Astrocyte (in vitro differentiated cells and primary cell): Measurements from ENCODE around the gene CENPS. TPM values are rescaled to one million over a fixed set of nuclear protein-coding genes. Genes with fewer than 3 reads are reported as not detected.
"Not testable (repeated sequence)": the region's sequence is repeated elsewhere in the genome, so short reads cannot be mapped to it uniquely, and the experiment has no call there.

ENCODE experiments used
- DNase-seq: peaks from one replicate; pipeline ENCODE4 v3.0.0-alpha.2; 2010; ENCODE audit warnings: low read depth
- FAIRE-seq: peaks from 2 replicates; lab custom pipeline; 2011; peaks lifted over from hg19 to GRCh38; lab: Jason Lieb, UNC
- H2AFZ ChIP-seq: 2 replicates; pipeline ENCODE4 v1.6.0; 2012; ENCODE audit warnings: low read depth, low read length, inconsistent platforms
- H3K27ac ChIP-seq: 2 replicates; pipeline ENCODE4 v1.5.1; 2011; ENCODE audit warnings: low read depth, low read length, inconsistent platforms
- H3K27me3 ChIP-seq: 2 replicates; pipeline ENCODE4 v1.6.0; 2011; ENCODE audit warnings: low read length, inconsistent platforms; ENCODE audit not compliant: insufficient read depth
- H3K36me3 ChIP-seq: 2 replicates; pipeline ENCODE4 v1.5.1; 2011; ENCODE audit warnings: low read length, inconsistent platforms; ENCODE audit not compliant: insufficient read depth
- H3K4me1 ChIP-seq: 2 replicates; pipeline ENCODE4 v1.5.1; 2011; ENCODE audit warnings: low read length, inconsistent platforms; ENCODE audit not compliant: insufficient read depth
- H3K4me2 ChIP-seq: 2 replicates; pipeline ENCODE4 v1.6.0; 2012; ENCODE audit warnings: low read length, inconsistent platforms
- H3K4me3 ChIP-seq: 2 replicates; pipeline ENCODE4 v1.5.1; 2011; ENCODE audit warnings: low read depth, mild to moderate bottlenecking, low read length, inconsistent platforms; ENCODE audit not compliant: insufficient read depth
- H3K79me2 ChIP-seq: 2 replicates; pipeline ENCODE4 v1.6.0; 2012; ENCODE audit warnings: mild to moderate bottlenecking, low read length, inconsistent platforms; ENCODE audit not compliant: insufficient read depth
- H3K9ac ChIP-seq: 2 replicates; pipeline ENCODE4 v1.6.0; 2012; ENCODE audit warnings: mild to moderate bottlenecking, low read length, inconsistent platforms
- H3K9me3 ChIP-seq: 2 replicates; pipeline ENCODE4 v1.5.1; 2012; ENCODE audit warnings: low read depth, mild to moderate bottlenecking, low read length, inconsistent platforms; ENCODE audit not compliant: insufficient read depth
- H4K20me1 ChIP-seq: 2 replicates; pipeline ENCODE4 v1.6.0; 2012; ENCODE audit warnings: low read length, inconsistent platforms; ENCODE audit not compliant: insufficient read depth
- H3K27ac Mint-ChIP-seq: one replicate; pipeline ENCODE4 v1.8.0; 2021; ENCODE audit warnings: mild to moderate bottlenecking, mixed read lengths; ENCODE audit not compliant: unreplicated experiment
- H3K27me3 Mint-ChIP-seq: one replicate; pipeline ENCODE4 v1.8.0; 2021; ENCODE audit warnings: low read depth, mixed read lengths; ENCODE audit not compliant: unreplicated experiment
- H3K36me3 Mint-ChIP-seq: one replicate; pipeline ENCODE4 v1.8.0; 2021; ENCODE audit warnings: low read depth, mixed read lengths; ENCODE audit not compliant: unreplicated experiment
- H3K4me1 Mint-ChIP-seq: one replicate; pipeline ENCODE4 v1.8.0; 2021; ENCODE audit warnings: low read depth, mixed read lengths; ENCODE audit not compliant: unreplicated experiment
- H3K4me3 Mint-ChIP-seq: one replicate; pipeline ENCODE4 v1.8.0; 2021; ENCODE audit warnings: mild to moderate bottlenecking, moderate library complexity, mixed read lengths; ENCODE audit not compliant: unreplicated experiment
- H3K9me3 Mint-ChIP-seq: one replicate; pipeline ENCODE4 v1.8.0; 2021; ENCODE audit warnings: mild to moderate bottlenecking, mixed read lengths; ENCODE audit not compliant: unreplicated experiment
- CTCF ChIP-seq: IDR thresholded peaks from 2 replicates; pipeline ENCODE4 v1.5.1; 2011; ENCODE audit warnings: low read depth, mild to moderate bottlenecking, inconsistent platforms, low read length, moderate library complexity; ENCODE audit not compliant: insufficient read depth
- EZH2 ChIP-seq: IDR thresholded peaks from 2 replicates; pipeline ENCODE4 v1.6.1; 2012; ENCODE audit warnings: mild to moderate bottlenecking, low read length, inconsistent platforms; ENCODE audit not compliant: insufficient read depth
- total RNA-seq: library from RNA; stranded (reverse); gene quantifications from 2 replicates; pipeline ENCODE4 v1.2.1, GENCODE V29; 2021

The CENPS gene
- total RNA-seq, 1 donor from 2014 or later = 9.0 TPM

GRCh38 chr1:10418741-10419140 lies 11.5 kb upstream of the CENPS start:
- not testable (repeated sequence) for H3K4me2 ChIP-seq, H3K9me3 Mint-ChIP-seq, H3K27ac Mint-ChIP-seq, H3K4me3 ChIP-seq, H3K27me3 Mint-ChIP-seq, H3K9ac ChIP-seq, H3K27me3 ChIP-seq, H3K27ac ChIP-seq, H3K4me1 Mint-ChIP-seq, H2AFZ ChIP-seq, H3K9me3 ChIP-seq, H3K4me1 ChIP-seq, FAIRE-seq, H4K20me1 ChIP-seq, DNase-seq, H3K4me3 Mint-ChIP-seq, H3K79me2 ChIP-seq
- peaks cover 21% of the 10 kb centered on the region for H3K36me3 Mint-ChIP-seq
- peaks cover 39% of the 10 kb centered on the region for H3K36me3 ChIP-seq

- H3K27me3 ChIP-seq = no peaks in the 10 kb centered on the region
- TF ChIP-seq EZH2 (no peak), CTCF (no peak)
- no peak overlapping the region for H3K4me3 ChIP-seq
- no peak for FAIRE-seq
- H3K4me3 Mint-ChIP-seq = no peak overlapping the region
- no peaks in the 10 kb centered on the region for H3K4me1 ChIP-seq
- no peaks in the 10 kb centered on the region for H3K27me3 Mint-ChIP-seq
- H3K9me3 Mint-ChIP-seq = no peaks in the 10 kb centered on the region
- peaks cover 6% of the 10 kb centered on the region for H3K4me1 Mint-ChIP-seq
- H3K79me2 ChIP-seq = no peaks in the 10 kb centered on the region
- H2AFZ ChIP-seq = no peak overlapping the region
- peaks cover 2% of the 10 kb centered on the region for H4K20me1 ChIP-seq
- no peak overlapping the region for H3K27ac ChIP-seq
- no peak for DNase-seq
- no peak overlapping the region for H3K4me2 ChIP-seq
- no peaks in the 10 kb centered on the region for H3K9me3 ChIP-seq
- H3K9ac ChIP-seq = no peak overlapping the region
- peaks cover 34% of the 10 kb centered on the region for H3K36me3 ChIP-seq
- peaks cover 20% of the 10 kb centered on the region for H3K36me3 Mint-ChIP-seq
- H3K27ac Mint-ChIP-seq = no peak overlapping the region
Measured at GRCh38 chr1:10419351-10419750, 10.9 kb upstream of the CENPS start.

- Mint-ChIP-seq H3K27ac (no peak overlapping the region), H3K4me3 (no peak overlapping the region), H3K4me1 (no peaks in the 10 kb centered on the region), H3K36me3 (peaks cover 13% of the 10 kb centered on the region), H3K9me3 (no peaks in the 10 kb centered on the region), H3K27me3 (no peaks in the 10 kb centered on the region)
- Histone ChIP-seq H3K9ac (no peak overlapping the region), H2AFZ (no peak overlapping the region), H4K20me1 (peaks cover 2% of the 10 kb centered on the region), H3K9me3 (no peaks in the 10 kb centered on the region), H3K27me3 (no peaks in the 10 kb centered on the region), H3K4me2 (no peak overlapping the region), H3K79me2 (no peaks in the 10 kb centered on the region), H3K4me1 (no peaks in the 10 kb centered on the region), H3K4me3 (no peak overlapping the region), H3K36me3 (peaks cover 25% of the 10 kb centered on the region), H3K27ac (no peak overlapping the region)
- no peak for FAIRE-seq
- TF ChIP-seq CTCF (no peak), EZH2 (no peak)
- DNase-seq = no peak
Measured at GRCh38 chr1:10421637-10422036, 8.6 kb upstream of the CENPS start.
